BE2C (cell line): Measurements from ENCODE around the gene GRXCR1.
A peak's percentile ranks its signal among the peaks of the same experiment; 100 is the strongest.

ENCODE experiments used
- DNase-seq: peaks from one replicate; pipeline ENCODE4 v3.0.0-alpha.2; 2020
- H3K27me3 ChIP-seq: fragments of 250-450 bp; sonication (Bioruptor Pico); 2 replicates; pipeline ENCODE4 v1.5.1; 2020; ENCODE audit warnings: mild to moderate bottlenecking
- H3K36me3 ChIP-seq: fragments of 250-450 bp; sonication (Bioruptor Pico); 2 replicates; pipeline ENCODE4 v1.5.1; 2020; ENCODE audit warnings: mild to moderate bottlenecking
- H3K4me1 ChIP-seq: fragments of 250-450 bp; sonication (Bioruptor Pico); 2 replicates; pipeline ENCODE4 v1.5.1; 2020
- H3K4me3 ChIP-seq: 2 replicates; pipeline ENCODE4 v1.5.1; 2011; ENCODE audit warnings: low read depth, low read length
- H3K9me3 ChIP-seq: fragments of 250-450 bp; sonication (Bioruptor Pico); 2 replicates; pipeline ENCODE4 v1.5.1; 2020
- CTCF ChIP-seq: IDR thresholded peaks from 2 replicates; pipeline ENCODE4 v1.5.1; 2012; ENCODE audit warnings: mild to moderate bottlenecking, low read depth, low read length

Gene GRXCR1

DNA sequence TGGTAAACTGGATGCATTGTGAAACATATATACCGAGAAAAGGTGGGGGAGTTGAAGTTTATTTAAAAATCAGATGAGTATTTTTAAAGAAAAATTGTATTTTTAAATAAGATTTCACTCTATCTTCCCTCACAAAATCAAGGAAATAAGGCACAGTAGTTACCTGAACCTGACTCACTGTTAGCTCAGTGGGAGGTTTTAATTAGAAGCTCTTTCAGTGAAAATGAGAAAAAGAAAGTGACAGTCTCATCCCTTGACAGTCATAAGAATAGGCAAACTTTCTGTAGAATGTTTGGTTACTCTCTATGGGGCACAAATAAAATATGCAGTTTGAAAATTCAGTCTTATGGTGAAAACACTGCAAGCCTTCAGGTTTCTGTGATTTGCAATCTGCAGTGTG, 49.7 kb downstream of the GRXCR1 start:
- Histone ChIP-seq H3K4me3 (0 out of 2 replicates have a peak overlapping the region, but pooled peaks have one; percentile 3), H3K9me3 (no peaks in the 10 kb centered on the region), H3K4me1 (peaks cover 19% of the 10 kb centered on the region), H3K27me3 (no peaks in the 10 kb centered on the region), H3K36me3 (no peaks in the 10 kb centered on the region)
- DNase-seq = no peak
- TF ChIP-seq CTCF = no peak

DNA sequence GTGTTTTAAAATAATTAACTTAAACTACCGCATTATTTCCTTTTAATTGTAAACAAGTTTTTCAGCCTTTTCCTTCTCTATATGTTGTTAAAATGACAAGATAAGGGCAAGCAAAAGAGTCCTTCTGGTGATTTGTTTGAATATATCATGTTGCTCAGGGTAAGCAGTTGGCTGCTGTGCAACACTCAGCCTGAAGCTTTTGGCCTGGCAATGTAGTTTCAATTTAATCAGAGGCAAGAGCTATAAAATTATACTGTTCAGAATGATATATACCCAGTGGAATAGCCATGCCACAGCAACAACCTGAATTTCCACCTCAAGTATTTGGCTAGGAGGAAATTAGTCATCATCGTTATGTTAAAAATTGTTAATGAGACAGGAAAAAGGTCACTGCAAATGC, 53.4 kb downstream of the GRXCR1 start:
- TF ChIP-seq CTCF = no peak
- Histone ChIP-seq H3K4me1 (peaks cover 9% of the 10 kb centered on the region), H3K4me3 (no peak overlapping the region), H3K27me3 (no peaks in the 10 kb centered on the region), H3K36me3 (no peaks in the 10 kb centered on the region), H3K9me3 (no peaks in the 10 kb centered on the region)
- DNase-seq = no peak

DNA sequence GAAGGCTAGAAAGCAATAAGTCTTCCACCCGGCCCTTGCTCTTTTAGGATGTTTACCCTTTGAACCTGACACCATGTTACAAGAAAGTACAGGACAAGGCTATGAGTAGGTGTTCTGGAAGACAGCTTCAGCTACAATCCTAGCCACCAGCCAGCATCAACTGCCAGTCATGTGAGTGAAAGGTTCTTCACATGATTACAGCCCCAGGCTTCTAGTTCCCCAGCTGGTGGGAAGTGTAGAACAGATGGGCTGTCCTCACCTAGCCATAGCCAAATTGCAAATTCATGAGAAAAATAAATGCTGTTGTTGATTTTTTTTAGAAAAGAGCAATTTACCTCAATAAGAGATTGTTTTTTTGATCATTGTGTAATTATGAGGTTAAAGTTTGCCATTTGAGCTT, 60.8 kb downstream of the GRXCR1 start:
- Histone ChIP-seq H3K4me1 (peaks cover 5% of the 10 kb centered on the region), H3K9me3 (no peaks in the 10 kb centered on the region; the same call in 1 of the 2 replicates), H3K36me3 (no peaks in the 10 kb centered on the region), H3K4me3 (no peak overlapping the region), H3K27me3 (no peaks in the 10 kb centered on the region)
- no peak for TF ChIP-seq CTCF
- DNase-seq = no peak

DNA sequence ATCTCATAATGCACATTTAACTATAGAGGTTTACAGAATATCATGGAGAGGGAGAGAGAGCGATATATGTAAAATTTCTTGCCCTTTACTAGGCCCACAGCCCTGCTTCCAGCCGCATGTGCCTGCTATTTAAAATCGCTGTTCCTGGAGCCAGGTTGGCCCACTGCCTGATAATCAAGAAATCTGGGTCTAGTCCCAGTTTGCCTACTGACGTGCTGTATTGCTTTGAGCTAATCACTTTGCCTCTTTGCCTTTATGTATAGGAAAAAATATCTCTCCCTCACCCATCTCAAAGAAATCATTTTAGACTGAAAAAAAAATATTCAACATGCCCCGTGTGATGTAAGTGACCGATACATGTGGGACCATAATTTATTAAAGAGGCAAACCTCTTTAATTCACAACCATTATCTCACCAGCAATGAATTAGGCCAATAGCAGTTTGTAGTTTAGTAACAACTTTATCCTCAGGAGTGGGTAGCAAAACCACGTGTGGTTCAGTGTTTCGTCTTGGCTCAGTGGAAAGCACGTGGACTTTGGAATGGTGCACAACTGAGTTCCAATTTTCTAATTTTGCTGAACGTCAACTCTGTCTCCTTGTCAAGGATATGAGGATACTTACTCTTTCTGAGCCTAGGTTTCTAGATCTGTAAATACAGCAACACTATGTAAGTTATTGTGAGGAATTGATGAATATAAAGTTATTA, 62.6 kb downstream of the GRXCR1 start:
- H3K4me1 ChIP-seq = peaks cover 5% of the 10 kb centered on the region
- H3K4me3 ChIP-seq = no peak overlapping the region
- no peak for TF ChIP-seq CTCF
- peak; percentile 14 for DNase-seq
- no peaks in the 10 kb centered on the region for H3K27me3 ChIP-seq
- no peaks in the 10 kb centered on the region for H3K36me3 ChIP-seq
- H3K9me3 ChIP-seq = no peaks in the 10 kb centered on the region; the same call in 1 of the 2 replicates

DNA sequence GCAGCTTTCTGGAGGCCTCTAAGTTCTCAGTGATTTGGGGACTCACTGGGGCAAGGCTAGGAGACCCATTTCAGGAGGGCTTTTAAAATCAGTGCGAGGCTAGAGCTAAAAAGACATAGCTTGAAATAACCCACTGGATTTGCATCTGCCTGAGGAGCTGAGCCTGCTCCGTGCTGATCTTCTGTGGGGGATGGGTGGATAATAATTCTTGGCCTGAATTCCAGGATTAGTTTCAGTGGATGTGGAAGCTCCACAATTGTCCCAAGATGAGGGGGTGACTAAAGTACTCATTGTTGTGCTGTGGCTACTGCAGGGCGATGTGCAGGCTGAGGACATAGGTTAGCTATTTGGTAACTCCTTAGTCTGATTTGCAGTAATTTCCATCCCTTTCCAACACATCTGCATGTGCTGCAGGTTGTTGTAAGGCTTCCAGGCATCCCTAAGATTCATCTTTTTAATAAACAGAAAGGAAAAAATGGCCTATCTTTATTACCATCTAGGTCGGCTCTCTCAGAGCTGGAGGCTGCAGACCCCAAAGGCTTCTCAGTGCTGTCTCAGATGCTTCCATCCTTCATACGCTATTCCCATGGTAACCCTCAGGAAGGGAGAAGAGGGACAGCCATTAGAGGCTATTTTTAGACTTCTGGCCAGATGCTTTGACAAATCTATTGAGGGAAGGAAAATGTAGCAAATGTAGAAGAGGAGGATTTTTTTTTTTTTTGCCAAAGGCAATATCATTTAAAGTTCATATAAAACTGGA, 63.4 kb downstream of the GRXCR1 start:
- no peak for TF ChIP-seq CTCF
- Histone ChIP-seq H3K4me1 (peaks cover 5% of the 10 kb centered on the region), H3K27me3 (no peaks in the 10 kb centered on the region), H3K9me3 (peaks cover under 1% of the 10 kb centered on the region; the same call in 1 of the 2 replicates), H3K36me3 (no peaks in the 10 kb centered on the region), H3K4me3 (no peak overlapping the region)
- DNase-seq = no peak

DNA sequence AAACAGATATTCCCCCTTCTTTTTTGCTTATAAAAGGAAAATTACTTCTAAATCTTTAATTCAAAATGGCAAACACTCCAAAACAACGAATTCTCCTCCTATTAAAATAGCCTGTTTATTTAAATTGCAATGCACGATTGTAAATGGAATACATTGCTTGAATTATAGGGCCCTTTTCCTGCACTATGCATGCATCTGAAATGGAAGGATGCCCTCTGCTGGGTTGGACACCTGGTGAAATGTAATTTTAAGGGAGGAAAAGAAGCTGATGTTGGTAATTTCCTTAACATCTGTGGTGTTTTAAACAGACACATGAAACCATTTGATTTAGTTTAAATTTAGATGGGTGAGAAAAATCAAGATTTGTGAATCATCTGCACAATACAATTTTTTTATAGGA, 72.8 kb downstream of the GRXCR1 start:
- DNase-seq = peak; percentile 34
- H3K36me3 ChIP-seq = no peaks in the 10 kb centered on the region
- 0 out of 2 replicates have a peak, but pooled peaks cover 2% of the 10 kb centered on the region for H3K9me3 ChIP-seq
- H3K27me3 ChIP-seq = no peaks in the 10 kb centered on the region
- no peaks in the 10 kb centered on the region for H3K4me1 ChIP-seq
- H3K4me3 ChIP-seq = no peak overlapping the region
- peak; percentile 69 for TF ChIP-seq CTCF
